D721Med (cell line): Measurements from ENCODE around the gene OR52N5.

ENCODE experiments used
- DNase-seq: peaks from one replicate; pipeline ENCODE4 v3.0.0; 2011; ENCODE audit warnings: low spot score; ENCODE audit not compliant: insufficient read length
- FAIRE-seq: peaks from 2 replicates; lab custom pipeline; 2011; peaks lifted over from hg19 to GRCh38; lab: Jason Lieb, UNC
- CTCF ChIP-seq: IDR thresholded peaks from 2 replicates; pipeline ENCODE4 v1.5.1; 2012; ENCODE audit warnings: mild to moderate bottlenecking, control low read depth; ENCODE audit not compliant: insufficient read depth; ENCODE audit errors: missing control alignments

The OR52N5 gene

GRCh38 chr11:5808500-5809121 lies 25.5 kb upstream of the OR52N5 start, which contains the start of gene OR52N2:
Gene OR52N2 (plus strand): TSS chr11:5808924. CDS start chr11:5820336, 11,412 bp downstream.
- no peak for DNase-seq
- peak; percentile 72 for TF ChIP-seq CTCF
- no peak for FAIRE-seq

DNA sequence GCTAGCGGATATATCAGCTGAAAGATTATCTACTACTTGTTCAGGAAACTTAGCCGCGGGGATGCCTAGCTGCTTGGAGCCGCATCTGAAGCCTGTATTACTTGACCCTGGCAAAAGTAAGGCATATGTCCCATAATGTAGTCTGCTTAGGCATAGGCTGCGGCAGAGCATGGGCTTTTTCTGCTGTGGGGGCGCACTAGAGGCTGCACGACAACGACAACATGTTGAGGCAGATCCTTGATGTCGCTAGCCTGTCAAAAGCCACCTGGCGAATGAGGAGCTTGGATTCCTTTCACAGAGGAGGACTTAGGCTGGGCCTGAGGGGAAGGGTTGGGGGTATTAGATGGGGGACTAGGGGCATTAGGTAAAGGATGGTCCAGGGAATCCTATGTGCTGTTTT lies 24.4 kb upstream of the OR52N5 start:
- no peak for DNase-seq
- no peak for FAIRE-seq

DNA sequence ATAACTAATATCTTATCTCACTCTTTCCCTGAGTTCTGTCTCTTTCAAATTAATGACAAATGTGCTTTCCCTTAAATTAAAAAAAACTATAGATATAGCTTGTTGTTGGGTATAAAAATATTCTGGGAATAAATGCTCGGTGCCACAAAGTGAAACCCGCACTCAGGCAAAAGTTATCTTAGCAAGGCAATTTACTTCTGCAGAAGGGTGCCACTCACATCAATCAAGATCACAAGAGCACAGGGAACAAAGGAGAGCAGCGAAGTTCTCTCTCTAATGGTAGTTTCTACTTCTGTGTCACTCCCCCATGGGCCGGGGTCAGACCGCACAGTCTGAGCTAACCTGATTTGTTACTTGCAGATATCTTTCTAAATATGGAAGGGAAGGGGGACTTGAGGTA lies 20.8 kb upstream of the OR52N5 start:
- no peak for TF ChIP-seq CTCF
- FAIRE-seq (no peak), DNase-seq (no peak)

More for the DNA sequence above, 24.4 kb upstream of the OR52N5 start:
- no peak for TF ChIP-seq CTCF

- TF ChIP-seq CTCF, result no peak
- no peak for FAIRE-seq
- no peak for DNase-seq
Observed at GRCh38 chr11:5796541-5796940, 13.4 kb upstream of the OR52N5 start.

DNA sequence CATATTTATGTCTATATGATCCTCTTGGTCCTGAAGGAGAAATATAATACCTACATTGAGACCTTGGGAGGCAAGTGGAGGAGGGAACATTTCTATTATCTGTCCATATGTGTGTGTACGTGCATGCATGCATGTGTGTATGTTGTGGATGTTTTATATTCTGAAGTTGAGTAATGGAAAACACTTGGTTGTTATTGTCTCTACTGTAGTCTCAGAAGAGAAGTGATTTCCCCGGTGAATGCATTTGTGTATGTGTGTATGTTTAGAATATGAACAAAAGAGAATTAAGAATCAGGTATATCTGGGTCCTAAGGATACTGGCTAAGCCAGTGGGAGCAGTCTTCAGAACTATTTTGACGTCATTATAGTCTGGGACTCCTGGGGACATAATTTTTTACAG lies 8.0 kb upstream of the OR52N5 start, which contains the start of gene OR52N1:
OR52N1 (minus strand) TSS at position 101 of the 400 bp plus-strand sequence. CDS start 2,449 bp downstream, outside the sequence.
- TF ChIP-seq CTCF, result no peak
- DNase-seq (no peak), FAIRE-seq (no peak)

DNA sequence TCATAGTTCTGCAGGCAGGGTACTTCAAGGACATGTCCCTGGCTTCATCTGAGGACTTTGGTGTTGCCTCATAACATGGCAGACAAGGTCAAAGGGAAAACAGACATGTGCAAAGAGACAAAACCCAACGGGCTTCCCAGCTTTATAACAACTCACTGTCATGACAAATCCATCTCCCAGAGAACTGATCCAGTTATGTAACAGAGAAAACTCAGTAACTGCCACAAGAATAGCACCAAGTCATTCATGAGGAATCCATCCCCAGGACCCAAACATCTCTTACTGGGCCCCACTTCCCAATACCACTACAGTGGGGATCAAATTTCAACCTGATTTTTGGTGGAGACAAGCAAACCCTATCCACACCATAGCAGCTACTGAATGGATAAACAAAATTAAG lies 16.1 kb downstream of the OR52N5 start:
- FAIRE-seq (no peak), DNase-seq (no peak)
- TF ChIP-seq CTCF, result no peak

- DNase-seq, result no peak
- no peak for FAIRE-seq
- no peak for TF ChIP-seq CTCF
Observed at GRCh38 chr11:5753943-5754342, 29.2 kb downstream of the OR52N5 start, which contains the start of gene OR52N4. Gene OR52N4 (plus strand): TSS chr11:5754243. CDS start chr11:5754741, 498 bp downstream.
